CD4-positive, alpha-beta T cell (primary cell): Measurements from ENCODE around the gene PNKP. TPM values are rescaled to one million over a fixed set of nuclear protein-coding genes. Genes with fewer than 3 reads are reported as not detected.

Experiments
- ATAC-seq: fragments of 200-7000 bp; cut with Tn5 transposase; one replicate; pipeline ENCODE4 v1.10.0; 2022; ENCODE audit warnings: mild to moderate bottlenecking; ENCODE audit not compliant: poor library complexity
- CTCF ChIA-PET: fragments of 350-600 bp; sonication (Branson Sonifier 250); formaldehyde crosslinking; loops from one replicate; lab custom pipeline; 2021; ENCODE audit warnings: antibody characterized with exemption, inconsistent platforms; lab: Charles Lee
- POLR2A ChIA-PET: fragments of 350-600 bp; sonication (Branson Sonifier 250); formaldehyde crosslinking; loops from one replicate; lab custom pipeline; 2021; ENCODE audit warnings: antibody characterized with exemption, inconsistent platforms; lab: Charles Lee
- DNase-seq, 14 experiments: peaks; one replicate each; pipeline ENCODE4 v3.0.0-alpha.2; 2013 to 2020; ENCODE audit warnings: mixed read lengths in 2 of 14
- H3K27ac ChIP-seq, 2 donors: one replicate each; pipeline versions ENCODE4 v1.5.1 to v1.7.0; 2013; ENCODE audit warnings: low read length in 2 of 2, low read depth in 1 of 2, mild to moderate bottlenecking in 1 of 2
- H3K27me3 ChIP-seq, 2 experiments: 1 replicate in 1 of 2; 2 replicates in 1 of 2; pipeline versions ENCODE4 v1.6.1 to v1.7.0; 2013; ENCODE audit warnings: low read length in 2 of 2, control low read depth in 1 of 2, mild to moderate bottlenecking in 1 of 2, moderate library complexity in 1 of 2; ENCODE audit not compliant: insufficient read depth in 2 of 2, control insufficient read depth in 1 of 2
- H3K36me3 ChIP-seq: one replicate; pipeline ENCODE4 v1.6.1; 2013; ENCODE audit warnings: low read length, control low read depth; ENCODE audit not compliant: insufficient read depth
- H3K4me1 ChIP-seq: one replicate; pipeline ENCODE4 v1.6.1; 2013; ENCODE audit warnings: low read length, control low read depth; ENCODE audit not compliant: insufficient read depth
- H3K4me3 ChIP-seq: one replicate; pipeline ENCODE4 v1.5.1; 2013; ENCODE audit warnings: mild to moderate bottlenecking, low read length, moderate library complexity
- H3K9me3 ChIP-seq, 2 experiments: 1 replicate in 1 of 2; 2 replicates in 1 of 2; pipeline versions ENCODE4 v1.6.1 to v1.7.0; 2013; ENCODE audit warnings: low read length in 2 of 2, mild to moderate bottlenecking in 2 of 2, control low read depth in 1 of 2, moderate library complexity in 1 of 2; ENCODE audit not compliant: control insufficient read depth in 1 of 2, insufficient read depth in 1 of 2
- H3K27ac Mint-ChIP-seq: one replicate; pipeline ENCODE4 v1.8.0; 2020; ENCODE audit warnings: mixed read lengths
- H3K27me3 Mint-ChIP-seq: one replicate; pipeline ENCODE4 v1.8.0; 2021; ENCODE audit warnings: mixed read lengths
- H3K36me3 Mint-ChIP-seq: one replicate; pipeline ENCODE4 v1.8.0; 2021; ENCODE audit warnings: low read depth, mixed read lengths
- H3K4me1 Mint-ChIP-seq: one replicate; pipeline ENCODE4 v1.8.0; 2021; ENCODE audit warnings: low read depth, mixed read lengths
- H3K4me3 Mint-ChIP-seq: one replicate; pipeline ENCODE4 v1.8.0; 2020; ENCODE audit warnings: mild to moderate bottlenecking, mixed read lengths
- H3K9me3 Mint-ChIP-seq: one replicate; pipeline ENCODE4 v1.8.0; 2020; ENCODE audit warnings: mixed read lengths
- CTCF ChIP-seq: fragments of 200-600 bp; IDR thresholded peaks from one replicate; pipeline ENCODE4 v1.8.0; 2022; ENCODE audit warnings: antibody characterized with exemption, mild to moderate bottlenecking
- intact Hi-C, 2 experiments: fragments of 100-400 bp; cut with DNase I in 1 of 2; cut with micrococcal nuclease in 1 of 2; formaldehyde crosslinking; loops; one replicate each; pipeline versions ENCODE4 v1.15.1 to v1.9.0; 2023 to 2025; cut with DNase I, micrococcal nuclease
- total RNA-seq, 174 experiments: library from RNA in 2 of 174; stranded (reverse) in 2 of 174; gene quantifications; one replicate each; pipeline ENCODE4 v1.2.3 and lab custom pipeline; 2021 to 2026

PNKP gene
- total RNA-seq, 2 experiments from 2014 or later: 96.1 to 98.1 TPM

DNA sequence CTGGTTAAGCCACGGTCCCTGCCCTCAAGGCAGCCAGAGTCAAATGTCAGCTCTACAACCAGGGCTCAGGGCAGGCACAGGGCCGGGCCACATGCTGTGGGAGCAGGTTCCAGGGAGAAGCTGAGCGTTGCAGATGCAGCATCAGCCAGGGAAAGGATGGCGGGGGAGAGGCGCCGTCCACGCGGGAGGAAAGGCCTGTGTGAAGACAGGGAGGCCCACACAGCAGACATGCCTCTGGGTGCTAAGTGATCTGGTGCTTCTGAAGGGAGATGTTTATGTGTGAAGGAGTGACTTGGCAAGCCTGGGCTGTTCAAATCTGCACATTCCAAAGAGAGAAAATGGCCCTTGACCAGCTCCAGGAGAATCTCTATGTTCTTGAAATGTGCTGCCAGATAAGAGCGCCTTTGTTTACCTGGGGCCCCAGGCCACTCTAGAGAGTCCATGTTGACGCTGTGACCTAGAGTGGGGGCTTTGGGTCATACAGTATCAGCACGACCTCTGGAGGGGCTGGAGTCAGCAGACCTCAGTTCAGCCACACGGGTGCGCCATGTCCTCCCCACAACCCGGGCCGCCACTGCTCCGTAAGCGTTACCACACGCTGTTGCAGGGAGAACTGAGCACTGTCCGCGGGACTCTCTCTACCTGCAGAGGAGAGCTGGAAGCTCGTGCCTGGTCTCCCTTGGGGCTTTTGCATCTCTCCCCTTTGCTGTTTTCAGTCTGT lies 45.7 kb upstream of the PNKP start:
- Histone ChIP-seq H3K9me3 (no peaks in the 10 kb centered on the region), H3K4me1 (peaks cover 19% of the 10 kb centered on the region), H3K27me3 (no peaks in the 10 kb centered on the region), H3K36me3 (peaks cover 64% of the 10 kb centered on the region), H3K27ac (no peak overlapping the region), H3K4me3 (no peak overlapping the region)
- intact Hi-C loops: no loop called here
- H3K9me3 Mint-ChIP-seq: no peaks in the 10 kb centered on the region
- H3K27me3 Mint-ChIP-seq: no peaks in the 10 kb centered on the region
- ATAC-seq (no peak), DNase-seq (no peak)
- peaks cover 35% of the 10 kb centered on the region for H3K4me1 Mint-ChIP-seq
- CTCF ChIA-PET: no interaction called here
- H3K36me3 Mint-ChIP-seq: peaks cover 66% of the 10 kb centered on the region
- TF ChIP-seq CTCF: no peak
- H3K4me3 Mint-ChIP-seq: no peak overlapping the region
- POLR2A ChIA-PET: interaction anchor here (0.7 kb wide), 1 partner anchor 16 kb away, joined by 3 read pairs; the partner anchor contains the start of gene IL4I1
- H3K27ac Mint-ChIP-seq: no peak overlapping the region

DNA sequence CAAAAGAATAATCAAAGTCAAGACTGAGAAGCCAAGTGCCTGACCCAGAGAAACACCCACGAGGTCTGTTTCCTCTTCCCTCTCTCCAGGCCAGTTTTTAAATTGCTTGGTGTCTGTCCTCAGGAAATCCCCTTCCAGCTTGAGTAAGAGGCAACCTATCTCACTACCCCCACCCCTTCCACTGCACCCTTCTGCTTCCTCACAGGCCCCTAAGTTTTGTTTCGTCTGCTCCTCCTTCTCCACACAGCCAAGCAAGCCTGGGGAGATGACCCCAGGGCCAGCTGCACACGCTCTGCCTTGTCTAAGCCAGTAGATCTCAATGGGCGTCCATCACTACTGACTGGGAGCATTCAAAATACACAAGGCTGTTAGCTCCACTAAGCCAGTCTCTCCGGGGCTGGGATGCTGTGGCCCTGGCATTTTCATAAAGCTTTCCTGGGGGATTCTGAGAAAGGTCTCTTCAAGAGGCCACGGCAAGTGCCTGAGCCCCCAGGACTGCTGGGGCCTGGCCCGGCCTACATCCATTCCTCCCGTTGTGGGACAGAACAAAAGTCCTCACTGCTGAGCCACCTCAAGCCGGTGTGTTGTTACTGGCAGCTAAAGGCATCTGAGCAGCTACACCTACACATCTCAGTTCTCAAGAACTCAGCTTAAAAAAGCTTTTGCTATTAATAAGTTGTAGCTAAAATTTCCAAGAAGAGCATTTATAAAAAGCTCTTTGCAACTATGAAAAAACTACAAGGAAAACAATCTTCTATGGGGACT lies 44.2 kb upstream of the PNKP start:
- no peak overlapping the region for H3K4me3 ChIP-seq
- H3K27ac Mint-ChIP-seq: peak overlapping the region; percentile 87
- CTCF ChIA-PET: interaction anchor here (0.9 to 1.2 kb wide), 3 partner anchors 11 to 26 kb away, joined by 3 to 4 read pairs (median 3); no protein-coding TSS in a partner anchor
- H3K27ac ChIP-seq: peak overlapping the region; percentile 45 to 61
- H3K4me1 ChIP-seq: peaks cover 19% of the 10 kb centered on the region
- H3K27me3 Mint-ChIP-seq: no peaks in the 10 kb centered on the region
- no peaks in the 10 kb centered on the region for H3K27me3 ChIP-seq
- DNase-seq: peak in 3 of 14 experiments; percentile 34 to 73 (median 68)
- intact Hi-C loops: no loop called here
- no peaks in the 10 kb centered on the region for H3K9me3 Mint-ChIP-seq
- no peak for TF ChIP-seq CTCF
- H3K4me1 Mint-ChIP-seq: peaks cover 29% of the 10 kb centered on the region
- POLR2A ChIA-PET: interaction anchor here (1.4 kb wide), 1 partner anchor 17 kb away, joined by 8 read pairs; the partner anchor contains the start of genes ATF5 and NUP62
- H3K36me3 Mint-ChIP-seq: peaks cover 66% of the 10 kb centered on the region
- H3K9me3 ChIP-seq: no peaks in the 10 kb centered on the region
- peaks cover 66% of the 10 kb centered on the region for H3K36me3 ChIP-seq
- peak; percentile 54 for ATAC-seq
- H3K4me3 Mint-ChIP-seq: no peak overlapping the region

DNA sequence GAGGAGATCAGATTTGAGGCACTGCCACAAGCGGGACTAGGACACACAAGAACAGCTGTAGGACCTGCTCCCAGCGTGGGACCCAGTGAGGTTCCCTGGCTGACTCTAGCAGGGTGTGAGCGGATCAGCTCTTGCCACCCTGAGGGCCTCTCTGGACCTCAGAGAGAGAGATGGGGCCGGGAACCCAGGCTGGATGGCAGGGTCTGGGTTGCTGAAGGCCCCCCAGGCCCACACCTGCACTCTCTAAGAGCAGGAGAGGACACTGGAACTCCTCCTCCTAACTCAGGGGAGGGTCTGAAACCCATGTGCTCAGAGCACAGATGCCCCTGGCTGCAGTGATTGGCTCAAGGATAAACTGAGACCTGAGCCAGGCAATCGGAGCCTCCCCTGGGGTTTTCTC lies 42.8 kb upstream of the PNKP start:
- TF ChIP-seq CTCF: no peak
- Histone ChIP-seq H3K4me1 (peaks cover 19% of the 10 kb centered on the region), H3K4me3 (no peak overlapping the region), H3K36me3 (peaks cover 59% of the 10 kb centered on the region), H3K9me3 (no peaks in the 10 kb centered on the region), H3K27me3 (no peaks in the 10 kb centered on the region), H3K27ac (no peak overlapping the region)
- CTCF ChIA-PET: no interaction called here
- intact Hi-C loops: no loop called here
- Mint-ChIP-seq H3K27me3 (no peaks in the 10 kb centered on the region), H3K4me3 (no peak overlapping the region), H3K9me3 (no peaks in the 10 kb centered on the region), H3K27ac (no peak overlapping the region), H3K36me3 (peaks cover 60% of the 10 kb centered on the region), H3K4me1 (peaks cover 26% of the 10 kb centered on the region)
- POLR2A ChIA-PET: no interaction called here
- DNase-seq (no peak), ATAC-seq (no peak)
